ENCODE measurements around the gene ANKRD13D.

ANKRD13D gene

GRCh38 chr11:67273260-67273990 lies 15.7 kb upstream of the ANKRD13D start:
- DNase-seq = peak in 3 of 4 experiments; percentile 41 to 66 (median 50)

- peak in 1 of 4 experiments; percentile 55 for DNase-seq
Measured at GRCh38 chr11:67274768-67275605, 14.1 kb upstream of the ANKRD13D start.

- DNase-seq = no peak
Measured at GRCh38 chr11:67275606-67276409, 13.3 kb upstream of the ANKRD13D start.

- DNase-seq = peak; percentile 68 to 82 (median 80)
Measured at GRCh38 chr11:67276781-67277230, 12.3 kb upstream of the ANKRD13D start.

GRCh38 chr11:67277231-67277961 lies 11.7 kb upstream of the ANKRD13D start:
- peak; percentile 96 to 98 (median 98) for DNase-seq

GRCh38 chr11:67278135-67278938 lies 10.8 kb upstream of the ANKRD13D start:
- DNase-seq = no peak

GRCh38 chr11:67278939-67279588 lies 10.0 kb upstream of the ANKRD13D start:
- DNase-seq = peak in 1 of 4 experiments; percentile 31

GRCh38 chr11:67279589-67280340 lies 9.3 kb upstream of the ANKRD13D start:
- no peak for DNase-seq

GRCh38 chr11:67280341-67280787 lies 8.7 kb upstream of the ANKRD13D start:
- peak in 1 of 4 experiments; percentile 50 for DNase-seq

GRCh38 chr11:67280788-67281551 lies 8.1 kb upstream of the ANKRD13D start:
- no peak for DNase-seq

GRCh38 chr11:67281552-67282150 lies 7.5 kb upstream of the ANKRD13D start:
- no peak for DNase-seq

- DNase-seq = no peak
Measured at GRCh38 chr11:67282155-67282875, 6.8 kb upstream of the ANKRD13D start.

- DNase-seq = no peak
Measured at GRCh38 chr11:67282876-67283371, 6.2 kb upstream of the ANKRD13D start.

GRCh38 chr11:67283481-67283963 lies 5.6 kb upstream of the ANKRD13D start:
- DNase-seq = peak; percentile 89 to 97 (median 95)

- DNase-seq = peak in 1 of 4 experiments; percentile 50
Measured at GRCh38 chr11:67284811-67285540, 4.1 kb upstream of the ANKRD13D start.

Measured in suppressor macrophage (primary cell).